ENCODE data around the gene C3orf18. TPM values are rescaled to one million over a fixed set of nuclear protein-coding genes. Genes with fewer than 3 reads are reported as not detected.

C3orf18 gene
- total RNA-seq, 2 experiments from 2014 or later = 37.9 to 41.3 TPM

DNA sequence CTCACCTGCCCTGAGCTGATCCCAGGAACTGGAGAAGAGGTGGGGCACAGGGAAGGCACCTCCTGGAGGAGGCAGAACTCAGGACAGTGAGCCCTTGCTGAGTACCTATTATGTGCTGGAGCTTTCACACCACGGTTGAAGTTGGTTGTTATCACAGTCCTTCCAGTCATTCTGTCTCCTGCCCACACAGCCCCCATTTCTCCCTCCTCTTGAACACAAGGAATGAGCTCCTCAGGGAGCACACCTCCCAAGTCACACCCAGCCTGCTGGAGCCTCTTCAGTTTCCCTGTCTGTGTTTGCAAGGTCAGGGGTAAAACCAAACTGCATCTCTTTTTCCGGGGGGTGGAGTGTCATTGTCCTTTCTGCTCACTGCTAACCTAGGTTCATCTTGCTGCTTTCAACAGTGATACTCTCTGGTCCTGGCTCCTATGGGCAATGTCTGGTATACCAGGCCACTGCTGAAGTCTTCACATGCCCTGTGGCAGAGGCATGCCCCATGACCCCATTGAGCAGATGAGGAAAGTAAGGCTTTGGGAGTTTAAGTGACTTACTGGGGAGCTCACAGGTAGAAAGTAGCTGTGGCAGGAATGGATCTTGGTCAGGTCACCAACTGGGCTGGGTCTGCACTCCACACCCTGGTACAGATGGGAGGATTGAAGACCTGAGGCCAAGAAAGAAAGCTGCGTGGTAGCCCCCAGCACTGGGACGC, 30.0 kb downstream of the C3orf18 start:
- DNase-seq (no peak), ATAC-seq (no peak)
- Mint-ChIP-seq H3K9me3 (no peaks in the 10 kb centered on the region), H3K27ac (no peak overlapping the region), H3K4me1 (ENCODE audit: low read depth) (no peaks in the 10 kb centered on the region), H3K4me3 (no peak overlapping the region), H3K36me3 (ENCODE audit: low read depth) (no peaks in the 10 kb centered on the region), H3K27me3 (no peaks in the 10 kb centered on the region)
- TF ChIP-seq, protein P1, sequence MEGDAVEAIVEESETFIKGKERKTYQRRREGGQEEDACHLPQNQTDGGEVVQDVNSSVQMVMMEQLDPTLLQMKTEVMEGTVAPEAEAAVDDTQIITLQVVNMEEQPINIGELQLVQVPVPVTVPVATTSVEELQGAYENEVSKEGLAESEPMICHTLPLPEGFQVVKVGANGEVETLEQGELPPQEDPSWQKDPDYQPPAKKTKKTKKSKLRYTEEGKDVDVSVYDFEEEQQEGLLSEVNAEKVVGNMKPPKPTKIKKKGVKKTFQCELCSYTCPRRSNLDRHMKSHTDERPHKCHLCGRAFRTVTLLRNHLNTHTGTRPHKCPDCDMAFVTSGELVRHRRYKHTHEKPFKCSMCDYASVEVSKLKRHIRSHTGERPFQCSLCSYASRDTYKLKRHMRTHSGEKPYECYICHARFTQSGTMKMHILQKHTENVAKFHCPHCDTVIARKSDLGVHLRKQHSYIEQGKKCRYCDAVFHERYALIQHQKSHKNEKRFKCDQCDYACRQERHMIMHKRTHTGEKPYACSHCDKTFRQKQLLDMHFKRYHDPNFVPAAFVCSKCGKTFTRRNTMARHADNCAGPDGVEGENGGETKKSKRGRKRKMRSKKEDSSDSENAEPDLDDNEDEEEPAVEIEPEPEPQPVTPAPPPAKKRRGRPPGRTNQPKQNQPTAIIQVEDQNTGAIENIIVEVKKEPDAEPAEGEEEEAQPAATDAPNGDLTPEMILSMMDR (IDR thresholded peaks at IDR 0.05) = no peak
- CTCF ChIA-PET = interaction anchor here (0.6 to 1.3 kb wide), 3 partner anchors 12 to 190 kb away, joined by 3 to 4 read pairs (median 3); partner anchors contain the start of gene CACNA2D2
- intact Hi-C loops (cut with micrococcal nuclease) = no loop called here
- POLR2A ChIA-PET = no interaction called here

DNA sequence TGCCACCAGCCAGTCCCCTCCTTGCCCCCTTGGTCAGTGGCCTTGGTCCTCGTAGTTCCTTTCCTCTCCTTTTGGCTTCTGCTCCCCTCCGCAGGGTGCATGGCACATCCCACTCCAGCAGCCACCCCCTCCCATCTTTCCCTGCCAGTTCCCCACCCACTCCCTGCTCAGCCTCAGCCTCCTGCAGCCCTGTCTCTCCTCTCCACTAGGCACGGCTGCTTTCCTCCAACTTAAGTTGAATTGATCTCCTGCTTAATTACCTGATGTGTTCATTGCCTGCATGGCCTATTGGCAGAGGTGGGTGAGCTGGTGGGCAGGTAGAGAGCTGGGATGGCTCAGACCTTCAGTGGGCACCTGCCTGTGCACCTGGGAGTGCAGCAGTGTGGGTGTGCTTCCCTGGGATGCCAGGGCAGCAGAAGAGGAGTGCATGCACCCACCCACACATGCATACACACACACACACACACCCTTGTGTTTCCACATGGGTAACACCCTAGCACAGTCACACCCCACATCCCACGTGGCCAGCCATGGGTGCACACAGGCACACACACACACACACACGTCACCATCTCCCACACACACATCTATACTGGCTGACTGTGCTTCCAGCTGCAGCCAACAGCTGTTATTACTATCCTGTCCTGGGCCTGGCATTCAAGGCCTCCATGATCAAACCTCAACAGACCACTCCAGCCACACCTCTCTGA, 30.9 kb downstream of the C3orf18 start:
- ChIA-PET POLR2A (no interaction called here), CTCF (interaction anchor here (1.3 to 1.5 kb wide), 2 partner anchors 100 to 189 kb away, joined by 4 read pairs; no protein-coding TSS in a partner anchor)
- H3K27me3 Mint-ChIP-seq = no peaks in the 10 kb centered on the region
- H3K27ac Mint-ChIP-seq = no peak overlapping the region
- ATAC-seq (no peak), DNase-seq (no peak)
- TF ChIP-seq, protein P1 (IDR thresholded peaks at IDR 0.05) = no peak
- no peak overlapping the region for H3K4me3 Mint-ChIP-seq
- intact Hi-C loops (cut with micrococcal nuclease) = no loop called here
- H3K9me3 Mint-ChIP-seq = no peaks in the 10 kb centered on the region
- no peaks in the 10 kb centered on the region for H3K36me3 Mint-ChIP-seq (ENCODE audit: low read depth)
- no peaks in the 10 kb centered on the region for H3K4me1 Mint-ChIP-seq (ENCODE audit: low read depth)

DNA sequence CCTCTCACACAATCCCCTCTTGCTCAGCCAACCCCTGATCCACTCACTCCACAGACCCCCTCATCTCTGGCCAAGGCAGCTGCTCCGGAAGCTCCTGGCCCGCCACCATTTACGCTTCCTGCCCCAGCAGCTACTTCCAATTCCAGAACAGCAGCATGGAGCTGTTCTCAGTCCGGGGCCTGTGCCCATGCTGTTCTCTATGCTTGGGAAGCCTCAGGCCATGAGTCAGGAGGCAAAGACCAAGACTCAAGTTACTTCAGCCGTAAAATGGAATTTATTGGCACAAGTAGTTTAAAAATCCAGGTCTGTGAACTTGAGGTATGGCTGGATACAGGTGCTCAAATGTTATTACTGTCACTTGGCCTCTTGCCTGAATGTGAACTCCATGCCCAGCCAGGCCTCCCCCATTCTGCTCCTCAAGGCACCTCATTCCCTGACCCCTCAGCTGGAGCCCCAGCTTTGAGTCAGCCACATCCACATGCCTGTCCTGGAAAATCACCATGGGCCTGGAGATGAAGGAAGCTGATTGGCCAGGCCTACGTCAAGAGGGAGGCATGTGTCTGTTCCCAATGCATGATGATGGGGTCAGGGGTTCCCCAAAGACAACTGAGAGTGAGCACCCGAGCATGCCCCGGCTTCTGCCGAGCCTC, 32.7 kb downstream of the C3orf18 start:
- ATAC-seq (no peak), DNase-seq (no peak)
- intact Hi-C loops (cut with micrococcal nuclease) = no loop called here
- no peaks in the 10 kb centered on the region for H3K4me1 Mint-ChIP-seq (ENCODE audit: low read depth)
- ChIA-PET CTCF (interaction anchor here (0.9 to 1.7 kb wide), 3 partner anchors 8 to 98 kb away, joined by 3 to 7 read pairs (median 4); no protein-coding TSS in a partner anchor), POLR2A (interaction anchor here (1.2 kb wide), 1 partner anchor 13 kb away, joined by 5 read pairs; no protein-coding TSS in a partner anchor)
- H3K27me3 Mint-ChIP-seq = peaks cover 5% of the 10 kb centered on the region
- no peaks in the 10 kb centered on the region for H3K36me3 Mint-ChIP-seq (ENCODE audit: low read depth)
- TF ChIP-seq, protein P1 (IDR thresholded peaks at IDR 0.05) = no peak
- no peak overlapping the region for H3K27ac Mint-ChIP-seq
- H3K9me3 Mint-ChIP-seq = no peaks in the 10 kb centered on the region
- H3K4me3 Mint-ChIP-seq = no peak overlapping the region

DNA sequence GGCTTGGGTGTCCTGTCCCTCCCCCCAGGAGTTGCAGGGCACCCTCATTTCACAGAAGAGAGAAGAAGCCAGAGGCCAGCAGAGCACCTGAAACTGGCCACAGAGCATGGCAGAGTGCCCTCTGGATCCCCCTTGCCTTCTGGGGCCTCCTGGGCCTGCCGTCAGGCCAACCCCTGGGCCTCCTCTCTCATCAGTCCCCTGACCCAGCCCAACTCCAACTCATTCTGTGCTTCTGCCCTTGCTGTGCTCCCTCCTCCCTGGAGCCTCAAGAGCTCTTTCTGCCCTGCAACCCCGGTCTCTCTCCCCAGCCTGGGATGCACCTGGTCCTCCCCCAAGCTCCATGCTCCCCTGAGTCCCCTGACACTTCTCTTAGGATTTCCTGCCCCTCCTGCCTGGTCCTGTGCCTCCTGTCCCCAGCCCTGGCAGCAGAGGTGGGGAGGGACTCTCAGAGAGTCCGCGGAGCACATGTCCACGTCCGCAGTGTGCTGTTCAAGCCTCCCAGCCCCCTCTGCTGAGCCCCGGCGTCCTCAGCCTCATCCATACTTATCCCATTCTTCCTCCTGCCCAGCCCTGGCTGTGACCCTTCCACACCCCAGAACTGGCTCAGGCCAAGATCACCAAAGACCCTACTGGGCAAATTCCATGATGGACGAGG, 33.6 kb downstream of the C3orf18 start:
- Mint-ChIP-seq H3K27me3 (peaks cover 11% of the 10 kb centered on the region), H3K9me3 (no peaks in the 10 kb centered on the region), H3K4me1 (ENCODE audit: low read depth) (no peaks in the 10 kb centered on the region), H3K27ac (no peak overlapping the region), H3K4me3 (no peak overlapping the region), H3K36me3 (ENCODE audit: low read depth) (no peaks in the 10 kb centered on the region)
- TF ChIP-seq, protein P1 (IDR thresholded peaks at IDR 0.05) = no peak
- POLR2A ChIA-PET = interaction anchor here (1.2 kb wide), 1 partner anchor 12 kb away, joined by 5 read pairs; no protein-coding TSS in a partner anchor
- no peak for DNase-seq
- ATAC-seq = no peak
- intact Hi-C loops (cut with micrococcal nuclease) = no loop called here
- CTCF ChIA-PET = interaction anchor here (0.9 to 1.7 kb wide), 2 partner anchors 9 kb away, joined by 3 to 7 read pairs; no protein-coding TSS in a partner anchor

All from activated CD8-positive, alpha-beta T cell treated with anti-CD3 and anti-CD28 coated beads for 36 hours (primary cell).